Non-pigmented ciliary epithelial cell (primary cell): ENCODE results near the gene PIN1.
"Not testable (repeated sequence)": the region's sequence is repeated elsewhere in the genome, so short reads cannot be mapped to it uniquely, and the experiment has no call there.

ENCODE experiments used
- DNase-seq: peaks from one replicate; pipeline ENCODE4 v3.0.0-alpha.2; 2010; ENCODE audit warnings: low read depth

The PIN1 gene

GRCh38 chr19:9834726-9835506 is at the start of gene PIN1:
Gene PIN1 (plus strand): TSS chr19:9835318. CDS start chr19:9835345, 27 bp downstream.
- DNase-seq = peak; percentile 89

- peak; percentile 73 for DNase-seq
These were observed 49.5 kb upstream of the PIN1 start for GRCh38 chr19:9785367-9786331.

DNA sequence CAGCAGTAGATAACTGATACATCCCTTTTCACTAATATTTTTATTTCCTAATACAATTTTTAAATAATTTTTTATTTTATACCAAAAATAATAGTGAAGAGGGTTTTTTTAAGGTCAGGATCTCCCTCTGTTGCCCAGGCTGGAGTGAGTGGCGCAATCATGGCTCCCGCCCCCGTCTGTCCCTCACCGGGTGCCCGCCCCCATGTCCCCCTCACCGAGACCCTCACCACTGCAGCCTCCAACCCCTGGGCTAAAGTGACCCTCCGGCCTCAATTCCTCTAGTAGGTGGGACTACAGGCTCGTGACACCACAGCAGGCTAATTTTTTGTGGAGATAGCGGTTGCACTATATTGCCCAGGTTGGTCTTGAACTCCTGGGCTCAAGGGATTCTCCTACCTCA is 48.8 kb upstream of the PIN1 start:
- no peak for DNase-seq

DNA sequence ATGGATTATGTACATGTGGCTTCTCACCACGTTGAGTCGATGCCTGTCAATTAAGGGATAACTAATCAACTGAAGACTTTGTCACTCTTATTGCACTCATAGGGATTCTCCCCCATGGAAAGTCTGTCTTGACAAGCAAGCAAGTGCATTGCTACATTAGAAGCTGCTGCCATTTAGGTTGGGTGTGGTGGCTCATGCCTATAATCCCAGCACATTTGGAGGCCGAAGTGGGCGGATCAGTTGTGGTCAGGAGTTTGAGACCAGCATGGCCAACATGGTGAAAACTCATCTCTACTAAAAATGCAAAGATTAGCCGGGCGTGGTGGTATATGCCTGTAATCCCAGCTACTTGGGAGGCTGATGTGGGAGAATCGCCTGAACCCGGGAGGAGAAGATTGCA is 48.3 kb upstream of the PIN1 start:
- no peak for DNase-seq

DNA sequence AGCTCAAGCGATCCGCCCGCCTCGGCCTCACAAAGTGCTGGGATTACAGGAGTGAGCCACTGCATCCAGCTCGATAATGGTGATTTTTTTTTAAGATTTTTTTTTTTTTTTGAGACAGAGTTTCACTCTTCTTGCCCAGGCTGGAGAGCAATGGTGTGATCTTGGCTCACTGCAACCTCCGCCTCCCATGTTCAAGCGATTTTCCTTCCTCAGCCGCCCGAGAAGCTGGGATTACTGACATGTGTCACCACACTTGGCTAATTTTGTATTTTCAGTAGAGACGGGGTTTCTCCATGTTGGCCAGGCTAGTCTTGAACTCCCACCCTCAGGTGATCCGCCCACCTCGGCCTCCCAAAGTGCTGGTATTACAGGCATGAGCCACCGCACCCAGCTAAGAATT is 46.5 kb upstream of the PIN1 start:
- not testable (repeated sequence) for DNase-seq

GRCh38 chr19:9789066-9789465 is 46.1 kb upstream of the PIN1 start:
- no peak for DNase-seq

DNA sequence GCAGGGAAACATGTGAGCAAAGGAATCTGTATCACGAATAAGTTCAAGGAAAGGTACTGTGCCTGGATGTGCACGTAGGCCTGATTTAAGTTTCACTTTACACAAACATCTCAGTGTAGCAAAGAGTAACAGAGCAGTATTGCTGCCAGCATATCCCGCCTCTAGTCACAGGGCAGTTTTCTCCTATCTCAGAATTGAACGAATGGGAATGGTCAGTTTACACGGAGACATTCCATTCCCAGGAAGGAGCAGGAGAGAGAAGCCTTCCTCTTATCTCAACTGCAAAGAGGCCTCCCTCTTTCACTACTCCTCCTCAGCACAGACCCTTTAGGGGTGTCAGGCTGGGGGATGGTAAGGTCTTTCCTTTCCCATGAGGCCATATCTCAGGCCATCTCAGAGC is 45.5 kb upstream of the PIN1 start:
- not testable (repeated sequence) for DNase-seq

GRCh38 chr19:9791073-9791367 is 44.1 kb upstream of the PIN1 start:
- DNase-seq = not testable (repeated sequence)

DNA sequence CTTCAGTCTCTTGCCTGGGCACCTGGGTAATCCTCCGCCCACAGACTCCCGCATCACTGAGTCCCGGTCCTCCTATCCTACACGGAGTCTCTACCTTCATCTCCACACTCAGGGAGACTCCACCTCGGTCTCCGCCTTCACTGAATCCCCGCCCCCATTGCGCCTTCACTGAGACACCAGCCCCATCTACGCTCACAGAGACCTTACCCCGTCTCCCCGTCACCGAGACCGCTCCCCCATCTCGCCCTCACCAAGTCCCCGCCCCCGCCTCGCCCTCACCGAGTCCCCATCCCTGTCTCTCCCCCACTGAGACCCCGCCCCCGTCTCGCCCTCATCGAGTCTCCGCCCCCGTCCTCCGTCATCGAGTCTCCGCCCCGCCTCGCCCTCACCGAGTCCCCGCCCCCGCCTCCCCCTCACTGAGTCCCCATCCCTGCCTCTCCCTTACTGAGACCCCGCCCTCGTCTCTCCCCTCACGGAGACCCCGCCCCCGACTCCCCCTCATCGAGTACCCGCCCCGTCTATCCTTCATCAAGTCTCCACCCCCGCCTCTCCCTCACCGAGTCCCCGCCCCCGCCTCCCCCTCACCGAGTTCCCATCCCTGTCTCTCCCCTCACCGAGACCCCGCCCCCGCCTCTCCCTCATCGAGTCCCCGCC is 43.4 kb upstream of the PIN1 start:
- peak; percentile 78 for DNase-seq

DNA sequence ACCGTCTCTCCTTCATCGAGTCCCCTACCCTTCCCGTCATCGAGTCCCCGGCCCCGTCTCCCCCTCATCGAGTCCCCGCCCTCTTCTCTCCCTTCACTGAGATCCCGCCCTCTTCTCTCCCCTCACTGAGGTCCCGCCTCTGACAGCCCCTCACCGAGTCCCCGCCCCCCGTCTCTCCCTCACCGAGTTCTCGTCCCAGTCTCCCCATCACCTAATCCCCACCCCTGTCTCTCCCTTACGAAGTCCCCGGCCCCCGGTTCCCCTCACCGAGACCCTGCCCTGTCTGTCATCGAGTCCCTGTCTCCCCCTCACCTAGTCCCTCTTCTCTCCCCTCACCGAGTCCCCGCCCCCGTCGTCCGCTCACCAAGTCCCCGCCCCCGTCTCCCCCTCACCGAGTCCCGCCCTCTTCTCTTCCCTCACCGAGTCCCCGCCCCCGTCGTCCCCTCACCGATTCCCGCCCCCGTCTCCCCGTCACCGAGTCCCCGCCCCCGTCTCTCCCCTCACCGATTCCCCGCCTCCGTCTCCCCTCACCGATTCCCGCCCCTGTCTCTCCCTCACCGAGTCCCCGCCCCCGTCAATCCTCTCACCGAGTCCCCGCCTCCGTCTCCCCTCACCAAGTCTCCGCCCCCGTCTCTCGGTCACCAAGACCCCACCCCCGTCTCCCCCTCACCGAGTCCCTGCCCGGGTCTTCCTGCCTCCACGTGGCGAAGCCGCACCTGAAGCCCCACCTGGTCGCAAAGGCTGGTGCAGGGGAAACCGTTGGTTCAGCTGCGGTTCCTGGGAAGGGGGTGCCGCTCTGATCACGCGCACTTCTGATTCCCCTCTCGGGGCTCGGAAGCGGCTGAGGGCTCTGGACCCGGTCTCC is 42.7 kb upstream of the PIN1 start:
- DNase-seq = peak; percentile 84

- DNase-seq = no peak
These were observed 42.0 kb upstream of the PIN1 start for GRCh38 chr19:9793071-9793591.

DNA sequence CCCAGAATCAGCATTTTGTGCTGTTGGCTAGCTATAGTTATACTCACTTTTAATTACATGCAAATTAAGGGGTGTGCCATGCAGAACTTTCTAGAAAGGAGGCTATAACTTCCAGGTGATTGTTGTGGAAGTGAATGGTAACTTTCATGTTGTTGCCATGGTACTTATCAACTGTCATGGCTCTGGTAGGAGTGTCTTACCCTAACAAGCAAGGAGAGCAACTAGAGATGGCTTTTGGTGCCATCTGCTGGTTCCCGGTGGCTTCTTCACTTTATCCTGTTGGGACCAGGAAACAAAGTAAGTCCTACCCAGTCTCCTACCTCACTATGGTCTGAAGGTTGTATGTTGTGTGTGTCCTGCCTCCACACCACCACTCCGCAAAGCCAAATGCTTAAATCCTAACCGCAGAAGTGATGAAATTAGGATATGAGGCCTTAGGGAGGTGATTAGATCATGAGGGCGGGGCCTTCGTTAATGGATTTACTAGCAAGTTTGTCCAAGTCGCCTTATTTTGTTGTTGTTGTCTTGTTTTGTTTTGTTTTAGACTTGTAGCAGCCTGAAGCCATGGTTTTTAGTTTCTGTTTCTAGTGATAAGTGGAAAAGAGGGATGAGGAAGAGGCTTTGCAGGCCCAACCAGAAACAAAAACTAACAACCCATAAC is 38.9 kb upstream of the PIN1 start:
- DNase-seq = peak; percentile 76

DNA sequence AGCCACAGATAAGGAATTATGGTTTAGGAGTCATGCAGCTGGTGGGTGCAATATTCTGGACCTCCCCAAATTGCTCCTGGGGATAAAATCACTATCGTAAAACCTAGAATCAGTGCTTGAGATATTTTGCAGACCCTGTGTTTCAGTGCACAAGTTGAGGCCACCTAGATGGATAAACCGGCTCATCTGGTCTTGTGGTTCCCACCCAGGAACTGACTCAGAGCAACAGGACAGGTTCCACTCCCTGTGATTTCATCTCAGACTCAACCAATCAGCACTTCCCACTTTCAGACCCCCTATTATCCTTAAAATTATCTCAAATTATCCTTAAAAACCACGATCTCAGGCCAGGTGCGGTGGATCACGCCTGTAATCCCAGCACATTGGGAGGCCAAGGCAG is 37.2 kb upstream of the PIN1 start:
- no peak for DNase-seq

GRCh38 chr19:9799162-9799561 is 36.0 kb upstream of the PIN1 start:
- DNase-seq = no peak

DNA sequence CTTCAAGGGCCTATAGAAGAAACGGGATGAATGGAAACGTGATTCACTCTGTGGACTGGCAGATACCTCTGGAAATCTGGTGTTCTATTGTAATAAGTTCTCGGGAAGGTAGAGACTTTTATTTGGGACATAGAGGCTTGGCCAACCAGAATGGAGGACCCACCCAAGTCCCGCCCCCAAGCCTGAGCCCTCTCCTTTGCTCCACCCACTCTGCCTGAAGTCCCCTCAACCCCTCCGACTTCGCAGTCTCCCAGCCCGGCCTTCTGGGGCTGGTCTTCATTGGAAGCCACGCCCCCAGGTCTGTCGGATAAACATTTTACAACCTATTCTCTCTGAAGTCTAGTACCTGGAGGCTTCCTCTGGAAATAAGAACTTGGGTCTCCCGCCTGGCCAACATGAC is 33.1 kb upstream of the PIN1 start:
- DNase-seq = no peak

- no peak for DNase-seq
These were observed 28.3 kb upstream of the PIN1 start for GRCh38 chr19:9806803-9807202.

DNA sequence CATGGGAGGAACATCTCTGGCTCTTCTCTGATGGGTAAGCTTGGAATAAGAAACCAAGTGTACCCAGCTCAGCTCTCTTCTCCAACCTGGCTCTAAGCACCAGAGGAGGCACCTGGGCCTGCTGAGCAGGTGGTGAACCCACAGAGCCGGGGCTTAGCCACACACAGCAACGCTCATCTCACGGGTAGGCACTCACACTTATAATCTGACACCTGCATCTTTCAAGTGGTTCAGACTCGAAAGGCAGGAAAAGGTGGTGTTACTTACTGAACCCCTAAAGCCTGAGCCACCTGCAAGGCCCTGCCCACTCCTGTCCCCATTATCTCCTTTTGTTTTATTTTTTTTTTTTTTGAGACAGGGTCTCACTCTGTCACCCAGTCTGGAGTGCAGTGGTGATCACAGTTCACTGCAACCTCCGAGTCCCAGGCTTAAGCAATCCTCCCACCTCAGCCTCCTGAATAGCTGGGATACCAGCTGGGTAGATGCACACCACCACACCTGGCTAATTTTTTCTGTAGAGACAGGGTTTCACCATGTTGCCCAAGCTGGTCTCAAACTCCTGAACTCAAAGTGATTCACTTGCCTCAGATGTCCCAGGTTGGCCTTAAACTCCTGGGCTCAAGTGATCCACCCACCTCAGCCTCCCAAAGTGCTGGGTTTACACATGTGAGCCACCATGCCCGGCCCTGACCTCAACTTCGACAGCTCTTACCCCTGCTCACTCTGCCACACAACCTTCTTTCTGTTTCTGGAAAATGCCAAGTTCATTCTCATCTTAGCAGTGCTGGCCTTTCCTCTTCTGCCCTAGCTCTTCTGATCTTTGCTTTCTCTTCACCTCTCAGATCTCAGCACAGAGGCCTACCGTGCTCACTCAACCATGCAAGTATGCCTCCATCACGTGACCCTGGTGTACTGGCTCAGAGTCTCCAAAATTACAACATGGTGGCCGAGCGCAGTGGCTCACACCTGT is 26.0 kb upstream of the PIN1 start:
- DNase-seq = no peak

DNA sequence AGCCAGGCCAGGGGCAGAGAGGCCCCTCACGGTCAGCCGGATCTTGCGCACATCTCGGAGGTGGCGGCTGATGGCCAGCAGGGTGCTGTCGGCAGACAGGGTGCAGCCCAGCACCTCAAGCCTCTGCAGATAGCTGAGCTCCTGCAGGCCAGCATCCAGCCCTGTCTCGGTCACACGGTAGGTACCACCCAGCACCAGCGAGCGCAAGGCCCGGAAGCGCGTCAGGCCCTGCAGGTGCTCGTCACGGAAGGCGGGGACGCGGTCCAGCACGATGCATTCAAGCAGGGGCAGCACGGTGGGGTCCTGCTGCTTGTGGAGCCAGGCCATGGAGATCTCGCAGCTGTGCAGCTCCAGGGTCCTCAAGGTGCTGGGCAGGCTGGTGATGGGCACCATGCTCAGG is 24.0 kb upstream of the PIN1 start:
- no peak for DNase-seq

DNA sequence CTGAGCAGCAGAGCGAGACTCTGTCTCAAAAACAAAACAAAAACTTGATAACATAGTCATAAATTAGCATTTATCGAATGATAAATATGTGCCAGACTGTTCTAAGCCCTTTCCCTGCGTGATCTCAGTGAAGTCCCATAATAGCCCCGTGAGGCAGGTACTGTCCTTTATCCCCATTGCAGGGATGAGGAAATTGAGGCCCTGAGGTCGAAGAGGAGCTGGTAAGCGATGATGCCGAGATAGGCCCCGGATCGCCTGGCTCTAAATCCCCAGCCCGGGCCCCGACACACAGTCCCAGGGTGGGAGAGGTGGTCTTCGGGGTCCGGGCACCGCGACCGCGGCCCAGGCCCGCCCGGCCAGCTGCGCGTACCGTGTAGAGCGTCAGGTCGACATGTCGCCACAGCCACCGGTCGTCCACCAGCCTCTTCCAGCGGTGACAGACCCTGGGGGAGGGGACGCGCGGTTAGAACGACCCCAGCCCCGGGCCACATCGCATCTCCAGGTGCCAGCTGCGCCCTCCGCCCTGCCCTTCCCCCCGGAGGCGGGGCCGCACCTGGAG is 16.9 kb upstream of the PIN1 start:
- no peak for DNase-seq
